Esophagus muscularis mucosa (tissue), 4 donors: ENCODE results near the gene FZR1.

ENCODE experiments used
- EP300 ChIP-seq: sonication (generic); formaldehyde crosslinking; IDR thresholded peaks from one replicate; pipeline ENCODE4 v1.6.1; 2017; ENCODE audit warnings: antibody characterized with exemption
- POLR2A ChIP-seq: fragments of 450-650 bp; IDR thresholded peaks from one replicate; pipeline ENCODE4 v1.6.1; 2017; ENCODE audit warnings: antibody characterized with exemption, moderate library complexity, mild to moderate bottlenecking, low read depth
- POLR2AphosphoS5 ChIP-seq, 2 donors: sonication (generic); formaldehyde crosslinking; IDR thresholded peaks; one replicate each; pipeline ENCODE4 v1.6.1; 2017; ENCODE audit warnings: antibody characterized with exemption in 2 of 2
- TF ChIP-seq, protein P1 (sequence below), 3 experiments: fragments of 200-600 bp in 2 of 3; fragments of 450-650 bp in 1 of 3; sonication (generic) in 2 of 3; IDR thresholded peaks; one replicate each; pipeline ENCODE4 v1.5.1; 2017 to 2019; ENCODE audit warnings: antibody characterized with exemption in 3 of 3, mild to moderate bottlenecking in 2 of 3, moderate library complexity in 1 of 3

DNA sequence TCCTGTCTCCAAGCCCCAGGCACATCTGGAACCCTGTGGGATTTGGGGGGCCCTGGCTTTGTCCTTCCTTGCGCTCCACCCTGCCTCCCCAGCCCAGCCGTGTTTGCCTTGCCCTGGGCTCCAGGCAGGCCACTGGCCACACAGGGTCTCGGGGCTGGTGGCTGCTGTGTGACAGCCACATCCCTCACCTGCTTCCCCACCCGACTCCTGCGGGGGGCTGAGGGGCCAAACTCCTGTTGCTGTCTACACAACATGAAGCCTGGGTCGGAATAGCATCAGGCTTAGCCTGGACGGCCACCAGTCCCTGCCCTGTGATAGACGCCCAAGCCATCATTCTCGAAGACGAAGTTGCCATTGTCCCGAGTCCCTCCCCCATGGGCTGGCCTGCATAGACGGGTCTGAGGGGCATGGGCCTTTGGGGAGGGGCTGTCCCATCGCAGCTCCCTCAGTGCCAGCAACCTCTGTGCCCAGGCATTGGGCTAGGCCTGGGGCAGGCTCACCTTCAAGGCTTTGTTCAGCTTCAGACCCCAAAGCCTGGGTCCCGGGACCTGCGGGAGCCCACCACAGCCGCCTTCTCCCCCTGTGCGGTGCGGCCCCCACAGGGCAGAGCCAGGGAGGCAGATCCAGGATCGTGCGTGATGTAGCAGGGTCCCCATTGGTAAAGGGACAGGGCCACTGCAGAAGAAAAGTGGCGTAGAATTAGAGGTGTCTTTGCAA is 17.4 kb downstream of the FZR1 start:
- TF ChIP-seq, protein P1, sequence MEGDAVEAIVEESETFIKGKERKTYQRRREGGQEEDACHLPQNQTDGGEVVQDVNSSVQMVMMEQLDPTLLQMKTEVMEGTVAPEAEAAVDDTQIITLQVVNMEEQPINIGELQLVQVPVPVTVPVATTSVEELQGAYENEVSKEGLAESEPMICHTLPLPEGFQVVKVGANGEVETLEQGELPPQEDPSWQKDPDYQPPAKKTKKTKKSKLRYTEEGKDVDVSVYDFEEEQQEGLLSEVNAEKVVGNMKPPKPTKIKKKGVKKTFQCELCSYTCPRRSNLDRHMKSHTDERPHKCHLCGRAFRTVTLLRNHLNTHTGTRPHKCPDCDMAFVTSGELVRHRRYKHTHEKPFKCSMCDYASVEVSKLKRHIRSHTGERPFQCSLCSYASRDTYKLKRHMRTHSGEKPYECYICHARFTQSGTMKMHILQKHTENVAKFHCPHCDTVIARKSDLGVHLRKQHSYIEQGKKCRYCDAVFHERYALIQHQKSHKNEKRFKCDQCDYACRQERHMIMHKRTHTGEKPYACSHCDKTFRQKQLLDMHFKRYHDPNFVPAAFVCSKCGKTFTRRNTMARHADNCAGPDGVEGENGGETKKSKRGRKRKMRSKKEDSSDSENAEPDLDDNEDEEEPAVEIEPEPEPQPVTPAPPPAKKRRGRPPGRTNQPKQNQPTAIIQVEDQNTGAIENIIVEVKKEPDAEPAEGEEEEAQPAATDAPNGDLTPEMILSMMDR (IDR thresholded peaks at IDR 0.05): no peak
- TF ChIP-seq EP300 (no peak), POLR2A (no peak), POLR2AphosphoS5 (IDR thresholded peaks at IDR 0.05) (no peak)
